SK-N-SH (cell line): Measurements from ENCODE around the gene SETD1A. TPM values are rescaled to one million over a fixed set of nuclear protein-coding genes. Genes with fewer than 3 reads are reported as not detected.

Source experiments
- CTCF ChIA-PET: fragments of 300-600, 350-600 bp; formaldehyde crosslinking; extraction: SDS; loops from one replicate; lab custom pipeline; 2021; lab: Yijun Ruan, JAX
- POLR2A ChIA-PET: fragments of 350-600 bp; sonication (Branson Sonifier 250); formaldehyde crosslinking; extraction: SDS; loops from one replicate; lab custom pipeline; 2020; ENCODE audit warnings: antibody characterized with exemption, inconsistent platforms; lab: Yijun Ruan, JAX
- DNase-seq: peaks from one replicate; pipeline ENCODE4 v3.0.0; 2012
- H2AFZ ChIP-seq: fragments of 200-600 bp; sonication (generic); 2 replicates; pipeline ENCODE4 v1.8.1; 2016; ENCODE audit warnings: antibody characterized with exemption, mild to moderate bottlenecking, low read depth
- H3F3A ChIP-seq: fragments of 200-600 bp; sonication (generic); replicated peaks from 2 replicates; pipeline ENCODE3; 2016; ENCODE audit warnings: antibody characterized with exemption, mild to moderate bottlenecking; ENCODE audit not compliant: insufficient read depth
- H3K27ac ChIP-seq, 2 experiments: fragments of 200-500 bp in 1 of 2; fragments of 200-600 bp in 1 of 2; sonication (Bioruptor generic) in 1 of 2; sonication (generic), shearing (Covaris generic) in 1 of 2; 2 replicates each; pipeline versions ENCODE4 v1.5.1 to v1.6.1; 2014 to 2016; ENCODE audit warnings: low read depth in 2 of 2, inconsistent platforms in 1 of 2, low read length in 1 of 2, mild to moderate bottlenecking in 1 of 2, mixed read lengths in 1 of 2
- H3K27me3 ChIP-seq: fragments of 200-600 bp; sonication (generic), shearing (Covaris generic); 2 replicates; pipeline ENCODE4 v1.6.1; 2016; ENCODE audit warnings: mixed run types; ENCODE audit not compliant: insufficient read depth
- H3K36me3 ChIP-seq, 2 experiments: fragments of 200-500 bp in 1 of 2; fragments of 200-600 bp in 1 of 2; sonication (Bioruptor generic) in 1 of 2; sonication (generic) in 1 of 2; replicated peaks in 1 of 2; 2 replicates each; pipeline versions ENCODE3 to v1.5.1; 2014 to 2016; ENCODE audit warnings: low read length in 1 of 2, mild to moderate bottlenecking in 1 of 2; ENCODE audit not compliant: insufficient read depth in 2 of 2, control insufficient read depth in 1 of 2
- H3K4me1 ChIP-seq, 2 experiments: fragments of 200-500 bp in 1 of 2; fragments of 200-600 bp in 1 of 2; sonication (Bioruptor generic) in 1 of 2; sonication (generic), shearing (Covaris generic) in 1 of 2; 2 replicates each; pipeline versions ENCODE4 v1.5.1 to v1.6.1; 2014 to 2016; ENCODE audit warnings: low read depth in 1 of 2, low read length in 1 of 2, mixed run types in 1 of 2; ENCODE audit not compliant: insufficient read depth in 2 of 2, control insufficient read depth in 1 of 2
- H3K4me2 ChIP-seq: fragments of 200-600 bp; sonication (generic), shearing (Covaris generic); 2 replicates; pipeline ENCODE4 v1.6.1; 2017; ENCODE audit warnings: mixed run types
- H3K4me3 ChIP-seq, 2 experiments: fragments of 200-500 bp in 1 of 2; fragments of 200-600 bp in 1 of 2; sonication (Bioruptor generic) in 1 of 2; sonication (generic), shearing (Covaris generic) in 1 of 2; 2 replicates each; pipeline versions ENCODE4 v1.5.1 to v1.8.1; 2014 to 2016; ENCODE audit warnings: low read depth in 2 of 2, inconsistent platforms in 1 of 2, low read length in 1 of 2, mild to moderate bottlenecking in 1 of 2, mixed read lengths in 1 of 2, moderate library complexity in 1 of 2
- H3K79me2 ChIP-seq: fragments of 200-600 bp; sonication (generic); 2 replicates; pipeline ENCODE4 v1.8.1; 2017; ENCODE audit warnings: mild to moderate bottlenecking; ENCODE audit not compliant: insufficient read depth
- H3K9ac ChIP-seq: fragments of 200-600 bp; sonication (generic); 2 replicates; pipeline ENCODE4 v1.6.1; 2017; ENCODE audit warnings: mixed run types
- H3K9me2 ChIP-seq: fragments of 200-600 bp; sonication (generic); 2 replicates; pipeline ENCODE4 v1.6.1; 2017; ENCODE audit warnings: mixed run types
- H3K9me3 ChIP-seq: fragments of 200-600 bp; sonication (generic); 2 replicates; pipeline ENCODE4 v1.6.1; 2017; ENCODE audit warnings: mixed run types, mild to moderate bottlenecking, moderate library complexity
- H4K20me1 ChIP-seq: fragments of 200-600 bp; sonication (generic); 2 replicates; pipeline ENCODE4 v1.6.1; 2017; ENCODE audit warnings: mild to moderate bottlenecking, mixed run types; ENCODE audit not compliant: insufficient read depth
- CHD2 ChIP-seq: fragments of 150-350 bp; IDR thresholded peaks from 2 replicates; pipeline ENCODE4 v1.6.1; 2018; ENCODE audit warnings: low read length; ENCODE audit not compliant: partially characterized antibody
- EZH2phosphoT487 ChIP-seq: fragments of 200-600 bp; sonication (generic); IDR thresholded peaks from 2 replicates; pipeline ENCODE4 v1.6.1; 2017; ENCODE audit warnings: low read depth, mixed run types, mild to moderate bottlenecking, antibody characterized with exemption, moderate library complexity, borderline replicate concordance
- FOXM1 ChIP-seq: IDR thresholded peaks from 2 replicates; pipeline ENCODE4 v1.4.0; 2012; ENCODE audit warnings: low read depth, mild to moderate bottlenecking
- IRF3 ChIP-seq: fragments of 150-350 bp; IDR thresholded peaks from 2 replicates; pipeline ENCODE4 v1.6.1; 2016; ENCODE audit warnings: mild to moderate bottlenecking, low read depth, low read length
- JUND ChIP-seq: IDR thresholded peaks from 2 replicates; pipeline ENCODE4 v1.4.0; 2012
- MXI1 ChIP-seq: IDR thresholded peaks from 2 replicates; pipeline ENCODE4 v1.6.1; 2012; ENCODE audit warnings: mild to moderate bottlenecking, low read depth, low read length, improper control_type of control experiment
- NFIC ChIP-seq: IDR thresholded peaks from 2 replicates; pipeline ENCODE4 v1.4.0; 2012; ENCODE audit warnings: borderline replicate concordance
- PBX3 ChIP-seq: IDR thresholded peaks from 2 replicates; pipeline ENCODE4; 2012
- RCOR1 ChIP-seq: fragments of 150-350 bp; IDR thresholded peaks from 2 replicates; pipeline ENCODE4 v1.6.1; 2017; ENCODE audit warnings: antibody characterized with exemption, low read length
- RFX5 ChIP-seq: IDR thresholded peaks from 2 replicates; pipeline ENCODE4 v1.6.1; 2012; ENCODE audit warnings: mild to moderate bottlenecking, improper control_type of control experiment, low read length
- TCF12 ChIP-seq: IDR thresholded peaks from 2 replicates; pipeline ENCODE4 v1.4.0; 2012
- TEAD4 ChIP-seq: IDR thresholded peaks from 2 replicates; pipeline ENCODE4 v1.4.0; 2012; ENCODE audit warnings: mild to moderate bottlenecking, borderline replicate concordance; ENCODE audit not compliant: insufficient read depth
- USF1 ChIP-seq: IDR thresholded peaks from 2 replicates; pipeline ENCODE4 v1.4.0; 2012; ENCODE audit warnings: low read depth, borderline replicate concordance
- polyA plus RNA-seq, 3 experiments: library from polyadenylated mRNA; depleted of rRNA; stranded (reverse); fragments of >200 nt; gene quantifications; 2 replicates each; pipeline ENCODE4 v1.2.3, GENCODE V29; 2012
- TF ChIP-seq, protein P1 (sequence below): IDR thresholded peaks from 2 replicates; pipeline ENCODE4 v1.4.0; 2012; ENCODE audit warnings: low read depth
- TF ChIP-seq, protein P2 (sequence below): IDR thresholded peaks from 2 replicates; pipeline ENCODE4 v1.6.1; 2012; ENCODE audit warnings: mild to moderate bottlenecking, low read depth, low read length, moderate library complexity

The SETD1A gene
- polyA plus RNA-seq, 1 of the 3 experiments (the other 2 are of a cell fraction) = 6.8 TPM

GRCh38 chr16:30944352-30944751 lies 13.2 kb upstream of the SETD1A start:
- Histone ChIP-seq H3K4me1 (peaks cover 0 to 11% of the 10 kb centered on the region in 2 experiments; a peak in 1 of 4 replicates), H2AFZ (no peak overlapping the region), H3K79me2 (0 out of 2 replicates have a peak, but pooled peaks cover 16% of the 10 kb centered on the region), H3K4me3 (no peak overlapping the region), H3F3A (peaks cover 18% of the 10 kb centered on the region), H3K36me3 (peaks cover 22 to 32% of the 10 kb centered on the region in 2 experiments), H3K4me2 (no peak overlapping the region), H3K9me3 (no peaks in the 10 kb centered on the region), H3K27me3 (no peaks in the 10 kb centered on the region), H4K20me1 (0 out of 2 replicates have a peak, but pooled peaks cover 4% of the 10 kb centered on the region), H3K27ac (no peak overlapping the region), H3K9me2 (no peaks in the 10 kb centered on the region), H3K9ac (no peak overlapping the region)
- no peak for DNase-seq
- ChIA-PET POLR2A (no interaction called here), CTCF (interaction anchor here (0.7 to 1.5 kb wide), 2 partner anchors 9 to 100 kb away, joined by 3 to 9 read pairs; no protein-coding TSS in a partner anchor)
- TF ChIP-seq MXI1 (no peak), RFX5 (no peak), CHD2 (no peak), FOXM1 (no peak), EZH2phosphoT487 (no peak), RCOR1 (no peak), TEAD4 (no peak), USF1 (no peak), TCF12 (no peak), IRF3 (no peak), JUND (no peak), PBX3 (no peak), NFIC (no peak)
- TF ChIP-seq, protein P1, sequence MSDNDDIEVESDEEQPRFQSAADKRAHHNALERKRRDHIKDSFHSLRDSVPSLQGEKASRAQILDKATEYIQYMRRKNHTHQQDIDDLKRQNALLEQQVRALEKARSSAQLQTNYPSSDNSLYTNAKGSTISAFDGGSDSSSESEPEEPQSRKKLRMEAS = no peak
- TF ChIP-seq, protein P2, sequence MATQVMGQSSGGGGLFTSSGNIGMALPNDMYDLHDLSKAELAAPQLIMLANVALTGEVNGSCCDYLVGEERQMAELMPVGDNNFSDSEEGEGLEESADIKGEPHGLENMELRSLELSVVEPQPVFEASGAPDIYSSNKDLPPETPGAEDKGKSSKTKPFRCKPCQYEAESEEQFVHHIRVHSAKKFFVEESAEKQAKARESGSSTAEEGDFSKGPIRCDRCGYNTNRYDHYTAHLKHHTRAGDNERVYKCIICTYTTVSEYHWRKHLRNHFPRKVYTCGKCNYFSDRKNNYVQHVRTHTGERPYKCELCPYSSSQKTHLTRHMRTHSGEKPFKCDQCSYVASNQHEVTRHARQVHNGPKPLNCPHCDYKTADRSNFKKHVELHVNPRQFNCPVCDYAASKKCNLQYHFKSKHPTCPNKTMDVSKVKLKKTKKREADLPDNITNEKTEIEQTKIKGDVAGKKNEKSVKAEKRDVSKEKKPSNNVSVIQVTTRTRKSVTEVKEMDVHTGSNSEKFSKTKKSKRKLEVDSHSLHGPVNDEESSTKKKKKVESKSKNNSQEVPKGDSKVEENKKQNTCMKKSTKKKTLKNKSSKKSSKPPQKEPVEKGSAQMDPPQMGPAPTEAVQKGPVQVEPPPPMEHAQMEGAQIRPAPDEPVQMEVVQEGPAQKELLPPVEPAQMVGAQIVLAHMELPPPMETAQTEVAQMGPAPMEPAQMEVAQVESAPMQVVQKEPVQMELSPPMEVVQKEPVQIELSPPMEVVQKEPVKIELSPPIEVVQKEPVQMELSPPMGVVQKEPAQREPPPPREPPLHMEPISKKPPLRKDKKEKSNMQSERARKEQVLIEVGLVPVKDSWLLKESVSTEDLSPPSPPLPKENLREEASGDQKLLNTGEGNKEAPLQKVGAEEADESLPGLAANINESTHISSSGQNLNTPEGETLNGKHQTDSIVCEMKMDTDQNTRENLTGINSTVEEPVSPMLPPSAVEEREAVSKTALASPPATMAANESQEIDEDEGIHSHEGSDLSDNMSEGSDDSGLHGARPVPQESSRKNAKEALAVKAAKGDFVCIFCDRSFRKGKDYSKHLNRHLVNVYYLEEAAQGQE = no peak
- TF ChIP-seq, all 33 proteins: peak for 0
